ENCODE results near the gene RLN1. TPM values are rescaled to one million over a fixed set of nuclear protein-coding genes. Genes with fewer than 3 reads are reported as not detected.

Gene RLN1
- total RNA-seq, 1 donor from 2014 or later = not detected

DNA sequence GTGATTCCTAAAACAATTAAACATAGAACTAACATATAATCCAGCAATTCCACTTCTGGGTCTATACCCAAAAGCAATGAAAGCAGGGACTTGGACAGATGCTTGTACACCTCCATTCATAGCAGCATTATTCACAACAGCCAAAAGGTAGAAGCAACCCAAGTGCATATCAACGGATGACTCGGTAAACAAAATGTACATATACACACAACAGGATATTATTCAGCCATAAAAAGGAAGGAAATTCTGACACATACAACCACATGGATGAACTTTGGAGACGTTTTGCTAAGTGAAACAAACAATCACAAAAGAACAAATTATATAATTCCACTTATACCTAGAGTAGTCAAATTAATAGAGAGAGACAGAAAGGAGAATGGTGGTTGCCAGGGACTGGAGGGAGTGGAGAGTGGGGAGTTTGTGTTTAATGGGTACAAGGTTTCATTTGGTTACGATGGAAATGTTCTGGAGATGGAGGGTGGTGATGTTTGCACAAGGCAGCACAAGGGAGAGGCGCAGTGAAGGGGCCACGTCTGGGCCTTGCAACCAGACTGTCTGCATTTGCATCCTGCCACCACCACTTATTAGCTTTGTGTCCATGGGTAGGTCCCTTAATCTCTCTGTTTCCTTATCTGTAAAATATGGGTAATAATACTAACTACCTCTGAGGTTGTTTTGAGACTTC lies 36.3 kb upstream of the RLN1 start:
- intact Hi-C loops (cut with DNase I) = no loop called here
- Histone ChIP-seq H3K27me3 (no peaks in the 10 kb centered on the region), H3K27ac (no peak overlapping the region), H3K4me3 (no peak overlapping the region), H3K36me3 (peaks cover 0 to under 1% of the 10 kb centered on the region in 2 donors), H3K9me3 (no peaks in the 10 kb centered on the region), H3K4me1 (no peaks in the 10 kb centered on the region)
- DNase-seq (ENCODE audit: low spot score in 2 of 2) = no peak
- no peak for TF ChIP-seq CTCF (IDR thresholded peaks at IDR 0.05)

- no peak overlapping the region for H3K4me3 ChIP-seq
- H3K4me1 ChIP-seq = no peaks in the 10 kb centered on the region
- no peaks in the 10 kb centered on the region for H3K9me3 ChIP-seq
- no peak overlapping the region for H3K27ac ChIP-seq
- TF ChIP-seq CTCF (IDR thresholded peaks at IDR 0.05) = no peak
- H3K27me3 ChIP-seq = no peaks in the 10 kb centered on the region
- no peaks in the 10 kb centered on the region for H3K36me3 ChIP-seq
- intact Hi-C loops (cut with DNase I) = no loop called here
- no peak for DNase-seq (ENCODE audit: low spot score in 2 of 2)
Observed at GRCh38 chr9:5375091-5375490, 35.4 kb upstream of the RLN1 start.

GRCh38 chr9:5364294-5365024 lies 24.8 kb upstream of the RLN1 start:
- no peaks in the 10 kb centered on the region for H3K36me3 ChIP-seq
- H3K9me3 ChIP-seq = peaks cover 0 to 3% of the 10 kb centered on the region in 2 donors
- peaks cover 0 to 7% of the 10 kb centered on the region in 2 donors for H3K4me1 ChIP-seq
- H3K27me3 ChIP-seq = no peaks in the 10 kb centered on the region
- H3K4me3 ChIP-seq = no peak overlapping the region
- intact Hi-C loops (cut with DNase I) = no loop called here
- DNase-seq (ENCODE audit: low spot score in 2 of 2) = no peak
- no peak for TF ChIP-seq CTCF (IDR thresholded peaks at IDR 0.05)
- no peak overlapping the region for H3K27ac ChIP-seq

- DNase-seq (ENCODE audit: low spot score in 2 of 2) = no peak
- no peak for TF ChIP-seq CTCF (IDR thresholded peaks at IDR 0.05)
- H3K4me3 ChIP-seq = no peak overlapping the region
- intact Hi-C loops (cut with DNase I) = no loop called here
- no peaks in the 10 kb centered on the region for H3K9me3 ChIP-seq
- H3K36me3 ChIP-seq = no peaks in the 10 kb centered on the region
- no peaks in the 10 kb centered on the region for H3K27me3 ChIP-seq
- H3K4me1 ChIP-seq = peaks cover 0 to 7% of the 10 kb centered on the region in 2 donors
- H3K27ac ChIP-seq = no peak overlapping the region
Observed at GRCh38 chr9:5361326-5362010, 21.8 kb upstream of the RLN1 start.

DNA sequence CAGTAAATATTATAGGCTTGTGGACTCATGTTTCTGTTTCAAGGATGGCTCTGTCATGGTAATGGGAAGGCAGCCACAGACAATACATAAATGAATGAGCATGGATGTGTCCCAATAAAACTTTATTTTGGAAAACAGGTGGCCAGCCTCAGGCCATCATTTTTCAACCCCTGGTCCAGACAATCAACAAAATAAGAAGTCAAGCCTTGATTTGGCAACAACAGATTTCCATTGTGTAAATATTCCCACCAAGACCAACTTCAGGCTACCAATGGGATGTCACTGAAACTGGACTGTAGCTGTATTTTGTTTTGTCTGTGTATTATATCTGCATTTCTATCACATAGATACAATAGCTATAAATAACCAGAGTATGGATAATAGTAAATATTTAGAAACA lies 20.7 kb upstream of the RLN1 start:
- Histone ChIP-seq H3K4me3 (no peak overlapping the region), H3K4me1 (peaks cover 0 to 7% of the 10 kb centered on the region in 2 donors), H3K27ac (no peak overlapping the region), H3K9me3 (no peaks in the 10 kb centered on the region), H3K27me3 (no peaks in the 10 kb centered on the region), H3K36me3 (no peaks in the 10 kb centered on the region)
- no peak for DNase-seq (ENCODE audit: low spot score in 2 of 2)
- no peak for TF ChIP-seq CTCF (IDR thresholded peaks at IDR 0.05)
- intact Hi-C loops (cut with DNase I) = no loop called here

All from ascending aorta (tissue), 2 donors.